NCI-H345 treated with DMSO at 0.1 percent for 48 hours (cell line): ENCODE measurements around the gene PI4KA.
"Not testable (repeated sequence)": the region's sequence is repeated elsewhere in the genome, so short reads cannot be mapped to it uniquely, and the experiment has no call there.

ENCODE experiments used
- DNase-seq: peaks from one replicate; lab custom pipeline; 2025; ENCODE audit not compliant: unreplicated experiment; lab: John Stamatoyannopoulos, UW

PI4KA gene

DNA sequence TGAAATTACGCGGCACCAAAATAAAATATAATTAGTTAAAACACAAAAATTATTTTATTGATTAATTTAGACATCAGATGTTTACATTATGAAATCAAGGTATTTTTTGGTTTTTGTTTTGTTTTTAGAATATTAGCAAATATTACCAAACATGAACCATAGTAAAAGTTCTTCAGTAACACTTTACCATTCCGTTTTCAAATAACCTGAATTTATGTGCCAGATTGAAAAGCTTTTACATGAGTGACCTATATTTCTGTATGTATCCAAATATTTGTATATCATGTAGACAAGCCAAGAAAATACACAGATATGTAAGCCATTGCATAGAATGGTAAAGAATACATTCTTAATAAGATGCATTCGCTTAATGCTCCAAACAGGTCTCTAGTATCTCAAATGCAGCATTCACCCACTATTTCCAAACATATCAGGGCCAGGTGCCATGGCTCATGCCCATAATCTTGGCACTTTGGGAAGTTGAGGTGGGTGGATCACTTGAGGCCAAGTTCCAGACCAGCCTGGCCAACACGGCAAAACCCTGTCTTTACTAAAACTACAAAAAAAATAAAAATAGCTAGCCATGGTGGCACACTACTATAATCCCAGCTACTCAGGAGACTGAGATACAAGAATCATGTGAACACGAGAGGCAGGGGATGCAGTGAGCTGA lies 187.1 kb downstream of the PI4KA start:
- no peak for DNase-seq

DNA sequence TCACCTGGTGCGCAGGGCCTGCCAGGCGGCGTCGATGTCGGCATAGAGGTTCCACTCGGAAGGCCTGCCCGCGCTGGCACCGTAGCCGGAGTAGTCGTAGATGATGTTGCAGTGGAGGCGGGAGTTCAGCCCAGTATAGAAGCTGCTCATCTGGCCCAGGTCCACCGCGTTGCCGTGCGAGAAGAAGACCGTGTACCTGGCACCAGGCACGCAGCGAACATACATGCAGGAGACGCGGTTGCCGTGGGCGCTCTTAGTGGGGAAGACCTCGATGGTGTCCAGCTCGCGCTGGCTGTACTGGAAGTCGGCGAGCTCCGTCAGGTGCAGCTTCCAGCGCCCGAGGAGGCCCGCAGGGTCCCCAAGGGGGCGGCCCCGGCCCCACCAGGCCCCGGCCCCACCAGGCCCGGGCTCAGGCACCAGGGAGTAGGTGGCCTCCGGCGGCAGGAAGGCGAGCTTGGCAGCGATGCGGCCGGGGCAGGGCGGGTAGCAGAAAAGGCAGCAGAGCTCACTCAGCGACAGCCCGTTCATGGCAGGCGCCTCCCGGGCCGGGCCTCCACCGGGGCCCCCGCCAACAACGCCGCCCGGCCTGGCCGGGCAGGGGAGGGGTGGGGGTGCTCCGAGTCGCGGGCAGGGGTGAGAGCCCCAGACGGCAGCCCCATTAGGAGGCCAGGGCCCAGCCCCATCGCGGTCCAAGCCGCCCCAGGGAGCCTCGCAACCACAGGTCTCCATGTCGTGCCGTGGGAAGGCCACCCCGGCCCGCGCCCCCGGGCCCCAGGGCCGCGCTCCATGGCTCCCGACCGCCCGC lies 188.0 kb downstream of the PI4KA start:
- not testable (repeated sequence) for DNase-seq

DNA sequence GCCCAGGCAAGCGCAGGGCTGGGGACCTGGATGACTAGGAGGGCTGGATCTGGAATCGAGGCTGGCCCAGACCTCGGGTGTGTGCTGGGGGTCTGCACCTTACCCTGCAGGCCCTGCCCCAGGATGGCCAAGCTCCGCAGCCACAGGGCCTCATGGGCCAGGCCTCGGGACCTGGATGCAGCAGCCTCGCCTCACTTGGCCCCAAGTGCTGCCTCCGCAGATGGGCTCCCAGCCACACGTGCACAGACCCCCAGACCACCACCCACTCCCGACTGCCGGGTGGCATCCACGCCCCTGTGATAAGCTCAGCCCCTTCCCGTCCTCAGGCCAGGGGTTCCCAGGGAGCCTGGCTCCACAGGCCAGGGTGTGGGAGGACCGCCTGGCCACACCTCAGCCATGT lies 188.7 kb downstream of the PI4KA start:
- not testable (repeated sequence) for DNase-seq

DNA sequence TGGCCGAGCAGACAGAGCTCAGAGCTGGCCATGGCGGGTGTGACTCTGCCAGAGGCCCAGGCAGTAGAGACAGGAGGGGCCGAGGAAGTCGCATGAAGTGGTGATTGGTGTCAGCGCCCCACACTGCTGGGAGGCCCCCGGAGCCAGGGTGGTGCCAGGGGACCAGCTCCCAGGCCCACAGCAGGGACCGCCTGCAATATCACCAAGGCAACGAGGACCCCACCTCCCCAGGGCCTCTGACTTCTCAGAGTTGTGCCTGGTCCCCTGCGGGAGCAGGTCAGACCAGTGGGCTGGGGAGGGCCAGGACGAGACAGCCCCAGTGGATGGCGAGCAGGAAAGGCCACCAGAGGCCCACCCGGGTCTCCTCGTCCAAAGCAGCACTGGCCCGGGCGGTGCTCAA lies 189.1 kb downstream of the PI4KA start:
- DNase-seq = not testable (repeated sequence)

DNA sequence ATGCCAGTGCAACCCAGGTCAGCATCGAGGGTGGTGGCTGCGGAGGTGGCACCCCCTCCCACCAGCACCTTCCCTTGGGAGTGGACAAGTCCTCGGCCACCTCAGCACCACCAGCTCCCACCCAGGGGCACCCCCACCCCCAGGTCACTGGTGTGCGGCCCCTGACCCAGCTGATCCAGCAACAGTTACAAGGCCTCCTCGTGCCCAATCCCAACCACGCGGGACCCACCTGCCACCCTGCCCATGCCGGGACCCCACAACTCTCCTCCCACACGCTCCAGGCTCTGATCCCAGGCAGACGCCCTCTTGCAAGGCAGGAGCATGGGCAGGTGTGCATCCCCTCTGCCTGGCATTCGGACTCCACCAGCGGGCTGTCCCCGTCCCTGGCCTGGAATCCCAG lies 189.8 kb downstream of the PI4KA start:
- not testable (repeated sequence) for DNase-seq

DNA sequence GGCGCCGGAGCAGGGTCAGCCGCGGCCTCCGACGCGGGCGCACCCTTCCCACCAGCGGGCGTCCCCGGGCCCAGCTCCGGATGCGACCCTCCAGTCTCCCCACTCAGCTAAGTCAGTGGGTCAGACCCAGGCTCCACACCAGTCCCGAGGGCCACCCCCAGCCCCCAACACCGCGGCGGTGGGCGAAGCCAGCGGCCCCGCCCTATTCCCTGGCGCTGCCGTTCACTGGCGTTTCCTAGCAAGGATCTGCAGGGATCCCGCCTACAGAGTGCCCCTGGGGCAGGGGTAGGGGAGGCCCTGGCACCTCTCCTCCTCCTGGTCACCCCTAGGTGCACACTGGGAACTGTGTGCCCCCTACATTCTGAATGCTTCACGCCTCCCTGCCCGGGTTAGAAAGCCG lies 190.4 kb downstream of the PI4KA start:
- not testable (repeated sequence) for DNase-seq

DNA sequence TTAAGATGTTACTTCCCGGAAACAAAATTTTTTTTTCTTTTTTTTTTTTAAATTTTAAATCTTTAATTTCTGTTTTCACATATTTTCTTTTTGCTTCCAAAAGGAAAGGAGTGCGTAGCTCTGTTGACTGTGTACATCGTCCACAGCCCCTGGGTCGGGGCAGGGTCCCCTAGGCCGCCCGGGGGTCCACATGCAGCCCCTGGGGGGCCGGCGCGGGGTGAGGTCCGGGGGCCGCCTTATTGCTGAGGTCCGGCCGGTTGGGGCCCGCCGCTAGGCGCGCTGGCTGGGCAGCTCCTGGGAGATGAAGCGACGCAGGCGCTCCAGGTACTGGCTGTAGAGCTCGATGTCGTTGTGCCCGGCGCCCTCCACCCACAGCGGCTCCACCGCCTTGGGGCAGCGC lies 191.1 kb downstream of the PI4KA start:
- DNase-seq = not testable (repeated sequence)

DNA sequence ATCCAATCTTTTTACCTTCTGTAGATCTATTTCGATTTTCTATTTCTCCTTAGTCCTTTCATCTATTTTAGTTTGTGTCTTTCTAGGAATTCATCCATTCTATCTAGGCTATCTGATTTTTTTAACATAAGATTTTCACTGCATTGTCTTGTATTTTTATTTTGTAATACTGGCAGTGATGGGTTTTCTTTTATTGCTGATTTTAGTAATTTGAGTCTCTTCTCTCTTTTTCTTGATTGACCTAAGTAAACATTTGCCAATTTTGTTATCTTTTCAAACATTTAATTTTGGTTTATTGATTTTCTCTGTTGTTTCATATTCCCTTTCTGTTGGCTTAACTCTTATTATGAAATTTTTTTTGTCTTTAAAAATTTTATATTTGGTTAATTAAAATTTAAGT lies 192.1 kb downstream of the PI4KA start:
- DNase-seq = no peak

DNA sequence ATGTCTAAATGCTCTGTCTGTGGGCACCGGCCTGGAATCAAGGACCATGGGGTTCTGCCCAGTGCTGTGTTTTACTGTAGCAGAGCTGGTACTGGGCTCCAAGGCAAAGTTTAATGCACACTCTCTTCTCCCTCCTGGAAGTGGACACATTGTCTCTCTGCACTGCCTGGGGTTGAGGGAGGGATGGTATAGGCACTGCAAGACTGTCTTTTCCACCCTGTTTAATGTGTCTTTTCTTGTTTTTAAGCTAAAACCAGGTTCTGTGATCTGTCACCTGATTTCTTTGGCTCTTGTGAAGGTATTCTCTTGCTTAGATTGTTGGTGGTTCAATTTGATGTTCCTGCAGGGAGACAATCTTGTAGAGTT lies 194.0 kb downstream of the PI4KA start:
- DNase-seq = no peak

DNA sequence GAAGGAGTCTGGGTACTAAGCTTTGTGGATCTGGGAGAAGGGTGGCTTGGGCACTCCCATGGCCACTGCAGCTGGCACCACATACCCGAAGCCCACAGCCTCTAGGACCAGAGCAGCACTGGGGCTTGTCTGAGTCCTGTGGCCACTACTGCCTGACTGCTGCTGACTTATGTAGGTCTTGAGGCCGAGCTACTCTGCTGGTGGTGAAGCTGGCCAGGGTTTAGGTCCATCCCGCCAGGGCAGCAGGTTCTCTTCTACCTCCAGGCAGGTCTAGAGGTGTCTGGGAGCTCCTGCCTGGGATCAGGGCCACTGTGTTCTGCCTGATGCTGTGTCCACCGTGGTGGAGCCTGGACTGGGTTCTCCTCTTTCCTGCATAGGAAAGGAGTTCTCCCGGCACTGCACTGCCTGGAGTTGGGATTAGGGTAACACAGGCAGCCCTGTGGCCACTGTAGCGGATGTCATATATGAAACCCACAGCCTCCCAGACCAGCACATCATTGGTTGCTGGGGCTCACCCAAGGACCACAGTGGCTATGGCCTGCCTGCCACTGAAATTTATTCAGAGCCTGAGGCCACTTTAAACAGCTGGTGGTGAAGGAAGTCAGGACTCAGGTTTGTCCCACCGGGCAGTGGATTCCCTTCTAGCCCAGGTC lies 194.5 kb downstream of the PI4KA start:
- no peak for DNase-seq

DNA sequence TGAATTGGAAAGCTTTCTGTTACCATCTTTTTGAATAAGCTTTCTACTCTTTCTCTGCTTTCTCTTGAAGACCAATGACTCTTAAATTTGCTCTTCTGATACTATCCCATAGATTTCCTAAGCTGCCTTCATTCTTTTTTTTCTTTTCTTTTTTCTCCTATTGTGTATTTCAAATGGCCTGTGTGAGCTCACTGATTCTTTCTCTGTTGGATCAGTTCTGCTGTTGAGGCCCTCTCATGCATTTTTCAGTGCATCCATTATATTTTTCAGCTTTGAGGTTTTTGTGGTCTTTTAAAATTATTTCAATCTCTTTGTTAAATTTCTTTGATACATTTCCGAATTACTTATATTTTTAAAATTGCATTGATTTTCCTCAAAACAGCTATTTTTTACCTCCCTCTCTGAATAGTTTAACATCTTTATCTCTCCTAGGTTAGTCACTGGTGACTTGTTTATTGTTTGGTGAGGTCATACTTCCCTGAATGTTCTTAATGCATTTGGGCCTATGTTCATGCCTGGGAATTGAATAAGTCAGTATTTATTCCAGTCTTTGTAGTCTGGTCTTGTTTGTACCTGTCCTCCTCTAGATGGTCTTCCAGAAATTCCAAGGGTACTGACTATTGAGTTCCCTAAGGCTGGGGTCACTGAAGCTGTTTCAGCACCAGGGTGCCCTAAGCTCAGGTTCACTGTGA lies 195.3 kb downstream of the PI4KA start:
- DNase-seq = no peak

DNA sequence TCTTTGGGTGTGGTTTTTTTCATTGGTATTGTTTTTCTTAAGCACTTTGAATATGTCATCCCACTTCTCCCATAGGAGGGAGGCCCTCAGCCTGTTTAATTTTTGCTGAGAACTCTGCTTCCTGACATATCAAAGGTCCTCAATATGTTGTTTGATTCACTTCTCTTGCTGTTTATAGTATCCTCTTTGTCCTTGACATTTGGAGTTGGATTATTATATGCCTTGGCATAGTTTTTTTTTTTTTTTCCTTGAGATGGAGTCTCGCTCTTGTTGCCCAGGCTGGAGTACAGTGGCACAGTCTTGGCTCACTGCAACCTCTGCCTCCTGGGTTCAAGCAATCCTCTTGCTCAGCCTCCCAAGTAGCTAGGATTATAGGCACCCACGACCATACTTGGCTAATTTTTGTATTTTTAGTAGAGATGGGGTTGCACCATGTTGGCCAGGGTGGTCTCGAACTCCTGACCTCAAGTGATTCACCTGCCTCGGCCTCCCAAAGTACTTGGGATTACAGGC lies 196.0 kb downstream of the PI4KA start:
- not testable (repeated sequence) for DNase-seq

DNA sequence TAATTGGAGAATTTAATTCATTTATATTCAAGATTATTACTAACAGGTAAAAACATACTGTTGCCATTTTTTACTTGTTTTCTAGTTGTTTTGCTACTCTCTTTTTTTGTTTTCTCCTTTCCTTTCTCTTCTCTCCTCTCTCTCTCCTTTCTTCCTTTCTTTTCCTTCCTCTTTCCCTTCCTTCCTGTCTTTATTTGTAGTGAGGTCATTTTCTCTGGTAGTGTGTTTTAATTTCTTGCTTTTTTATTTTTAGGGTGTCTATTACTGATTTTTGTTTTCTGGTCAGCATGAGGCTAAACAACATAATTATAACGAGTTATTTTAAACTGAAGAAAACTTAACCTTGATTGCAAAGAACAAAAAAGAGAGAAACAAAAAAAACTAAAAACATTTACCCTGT lies 197.1 kb downstream of the PI4KA start:
- no peak for DNase-seq

DNA sequence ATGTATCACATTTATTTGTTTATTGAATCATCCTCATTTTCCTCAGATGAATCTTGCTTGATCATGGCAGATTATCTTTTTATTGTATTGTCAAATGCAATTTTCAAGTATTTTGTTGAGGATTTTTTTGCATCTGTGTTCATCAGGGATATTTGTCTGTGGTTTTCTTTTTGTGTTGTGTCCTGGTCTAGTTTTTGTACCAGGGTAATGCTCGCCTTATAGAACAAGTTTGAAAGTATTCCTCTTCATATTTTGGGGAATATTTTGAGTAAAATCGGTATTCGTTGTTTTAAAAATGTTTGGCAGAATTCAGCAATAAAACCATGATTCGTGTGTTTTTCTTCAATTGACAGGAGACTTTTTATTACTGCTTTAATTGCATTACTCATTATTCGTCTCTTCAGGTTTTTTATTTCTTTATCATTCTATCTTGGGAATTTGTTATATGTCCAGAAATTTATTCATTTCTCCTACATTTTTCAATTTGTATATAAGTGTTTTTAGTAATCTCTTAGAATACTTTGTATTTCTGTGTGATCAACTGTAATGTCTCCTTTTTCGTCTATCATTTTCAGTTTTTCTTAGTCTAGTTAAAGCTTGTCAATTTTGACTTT lies 198.1 kb downstream of the PI4KA start:
- DNase-seq = no peak

DNA sequence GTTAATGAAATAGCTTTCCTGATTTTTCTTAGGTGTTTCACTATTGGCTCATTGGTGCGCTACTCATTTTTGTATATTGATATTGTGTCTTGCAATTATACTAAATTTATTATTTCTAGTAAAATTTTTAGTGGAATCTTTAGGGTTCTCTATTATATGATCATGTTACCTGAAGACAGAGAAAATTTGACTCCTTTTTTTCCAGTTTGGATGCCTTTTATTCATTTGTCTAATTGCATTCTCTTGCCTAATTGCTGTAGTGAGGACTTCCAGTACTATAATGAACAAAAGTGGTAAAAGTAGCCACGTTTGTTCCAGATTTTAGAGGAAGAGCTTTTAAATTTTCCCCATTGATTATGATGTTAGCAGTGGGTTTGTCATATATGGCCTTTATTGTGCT lies 198.7 kb downstream of the PI4KA start:
- DNase-seq = no peak

DNA sequence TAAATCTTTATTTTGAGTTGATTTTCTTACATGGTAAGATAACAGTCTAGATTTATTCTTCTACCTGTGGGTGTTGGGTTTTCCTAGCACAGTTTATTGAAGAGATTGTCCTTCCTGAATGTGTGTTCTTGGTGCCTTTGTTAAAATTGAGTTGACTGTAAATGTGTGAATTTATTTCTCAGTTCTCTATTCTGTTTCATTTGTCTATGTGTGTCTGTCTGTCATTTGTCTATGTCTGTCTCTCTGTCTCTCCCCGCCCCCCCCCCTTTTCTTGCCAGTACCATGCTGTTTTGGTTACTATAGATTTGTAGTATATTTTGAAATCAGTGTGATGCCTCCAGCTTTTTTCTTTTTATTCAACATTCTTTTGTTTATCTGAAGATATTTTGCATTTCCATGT lies 199.4 kb downstream of the PI4KA start:
- no peak for DNase-seq

DNA sequence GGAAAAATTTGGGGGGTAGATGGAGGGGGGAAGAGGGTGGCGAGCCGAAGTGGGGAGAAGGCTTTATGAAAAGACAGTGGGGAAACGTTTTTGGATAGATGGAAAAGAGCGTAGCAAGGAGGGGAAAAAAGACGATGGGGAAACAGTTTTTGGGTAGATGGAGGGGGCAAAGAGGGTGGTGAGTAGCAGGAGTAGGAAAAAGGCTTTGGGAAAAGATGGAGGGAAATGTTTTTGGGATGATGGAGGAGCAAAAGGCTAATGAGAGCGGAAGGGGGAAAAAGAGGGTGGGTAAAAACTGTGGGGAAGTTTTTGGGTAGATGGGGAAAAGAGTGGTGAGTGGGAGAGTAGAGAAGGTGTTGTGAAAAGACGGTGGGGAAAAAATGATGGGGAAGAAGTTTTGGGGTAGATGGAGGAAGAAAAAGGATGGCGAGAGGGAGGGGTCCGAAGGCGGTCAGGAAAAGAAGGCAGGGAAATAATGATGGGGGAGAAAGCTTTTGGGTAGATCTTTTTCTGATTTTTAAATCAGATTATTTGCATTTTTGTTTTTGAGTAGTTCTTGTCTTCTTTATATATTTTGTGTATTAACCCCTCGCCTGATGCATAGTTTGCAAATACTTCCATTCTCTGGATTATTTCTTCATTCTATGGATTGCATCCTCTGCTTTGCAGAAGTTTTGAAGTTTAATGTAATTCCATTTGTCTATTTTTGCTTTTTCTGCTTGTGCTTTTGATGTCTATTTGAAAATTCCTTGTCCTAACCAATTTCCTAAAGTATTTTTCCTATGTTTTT lies 200.0 kb downstream of the PI4KA start:
- DNase-seq = no peak

DNA sequence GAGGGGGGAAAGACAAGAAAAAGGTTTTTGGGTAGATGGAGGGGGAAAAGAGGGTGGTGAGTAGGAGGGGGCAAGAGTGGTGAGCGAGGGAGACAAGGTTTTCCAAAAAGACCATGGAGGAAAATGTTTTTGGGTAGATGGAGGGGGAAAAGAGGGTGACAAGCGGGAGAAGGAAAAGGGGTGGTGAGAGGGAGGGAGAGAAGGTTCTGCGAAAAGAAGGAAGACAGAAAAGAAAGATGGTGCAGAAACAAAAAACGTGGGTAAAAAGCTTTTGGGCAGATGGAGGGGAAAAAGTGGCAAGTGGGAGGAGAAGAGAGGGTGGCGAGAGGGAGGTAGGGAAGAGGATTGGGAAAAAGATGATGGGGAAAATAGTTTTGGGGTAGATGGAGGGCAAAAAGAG lies 200.6 kb downstream of the PI4KA start:
- DNase-seq = no peak
